HG03135 (cell line): ENCODE measurements around the gene DEDD2.

Experiments
- ATAC-seq: cut with Tn5 transposase; IDR thresholded peaks from one replicate; pipeline ENCODE4 v1.9.1; 2021; ENCODE audit warnings: mild to moderate bottlenecking, moderate library complexity; ENCODE audit not compliant: unreplicated experiment

The DEDD2 gene

DNA sequence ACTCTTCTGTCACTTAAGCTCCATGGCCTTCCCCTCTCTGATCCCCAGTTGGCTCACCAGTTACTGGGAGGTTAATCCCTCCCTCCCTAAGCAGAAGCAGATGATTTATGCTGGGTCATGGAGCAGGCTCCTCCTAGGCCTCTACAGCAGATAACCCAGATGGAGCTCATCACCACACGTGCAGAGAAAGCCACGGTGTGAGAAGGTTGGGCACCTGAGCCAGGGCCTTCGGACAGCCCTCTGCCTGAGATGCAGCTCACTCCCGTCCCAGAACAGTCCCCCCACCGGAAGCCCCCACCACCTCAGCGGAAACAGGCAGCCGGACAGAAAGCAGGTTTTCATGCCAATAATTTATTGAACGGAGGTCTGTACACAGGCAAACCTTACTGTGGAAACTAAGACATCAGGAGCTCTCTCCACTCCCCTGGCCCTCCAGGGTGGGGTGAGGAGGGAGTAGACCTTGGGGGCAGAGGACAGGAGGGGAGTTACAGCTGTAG lies 12.4 kb upstream of the DEDD2 start:
- ATAC-seq = no peak

DNA sequence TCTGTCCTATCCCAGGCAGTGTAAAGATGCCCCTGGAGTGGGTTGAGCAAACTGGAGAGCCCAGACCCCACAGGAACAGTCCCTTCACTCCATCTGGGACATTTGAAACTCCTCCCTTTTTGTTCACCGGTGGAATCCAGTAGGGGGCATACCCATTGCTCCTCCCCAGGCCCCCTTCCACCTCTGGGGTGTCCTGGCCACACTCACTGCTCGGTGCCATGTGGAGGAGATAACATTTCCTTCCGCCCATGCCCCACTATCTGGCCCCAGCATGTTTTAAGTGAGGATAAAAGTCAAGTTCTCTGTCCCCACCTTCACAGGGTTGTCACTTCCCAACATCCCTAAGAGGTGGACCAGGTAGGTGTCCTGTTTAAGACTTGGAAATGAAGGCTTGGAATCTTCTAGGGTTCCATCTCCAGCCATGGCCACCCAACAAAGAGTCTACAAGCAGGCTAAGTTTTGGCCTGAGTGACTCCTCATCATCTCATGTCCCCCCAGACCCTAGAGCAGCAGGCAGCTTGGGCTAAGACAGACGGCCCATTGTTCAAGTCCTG lies 11.9 kb upstream of the DEDD2 start:
- ATAC-seq = no peak

DNA sequence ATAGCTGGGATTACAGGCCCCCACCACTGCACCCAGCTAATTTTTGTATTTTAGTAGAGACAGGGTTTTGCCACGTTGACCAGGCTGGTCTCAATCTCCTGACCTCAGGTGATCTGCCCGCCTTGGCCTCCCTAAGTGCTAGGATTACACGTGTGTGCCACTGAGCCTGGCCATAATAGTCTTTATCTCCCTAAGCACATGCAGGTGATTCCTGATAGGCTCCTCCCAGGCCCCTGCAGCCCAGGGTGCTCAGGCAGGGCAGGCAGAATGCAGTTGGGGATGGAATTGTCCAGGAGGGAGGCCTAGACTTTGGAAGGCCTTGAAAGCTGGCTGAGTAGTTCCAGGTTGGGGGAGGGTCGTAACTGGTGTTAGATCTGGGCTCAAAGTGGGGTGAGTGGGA lies 11.2 kb upstream of the DEDD2 start:
- no peak for ATAC-seq

DNA sequence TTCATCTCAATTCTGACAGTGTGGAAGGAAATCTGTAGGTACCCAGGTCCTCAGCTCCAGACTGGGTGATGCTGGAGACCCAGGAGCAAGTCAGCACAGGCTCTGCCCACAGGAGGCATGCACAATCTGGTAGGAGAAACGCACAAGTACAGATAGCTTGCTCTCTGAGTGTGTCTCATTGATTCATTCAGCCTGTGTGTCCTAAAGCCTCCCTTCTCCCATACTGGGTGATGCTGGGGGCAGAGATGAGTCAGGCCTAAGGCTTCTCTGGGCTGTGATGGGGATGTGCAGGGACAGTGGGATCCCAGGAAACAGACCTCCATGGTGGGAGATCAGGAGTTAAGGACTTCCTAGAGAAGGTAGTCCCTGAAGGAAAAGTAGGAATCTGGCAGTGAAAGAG lies 9.4 kb upstream of the DEDD2 start:
- no peak for ATAC-seq

DNA sequence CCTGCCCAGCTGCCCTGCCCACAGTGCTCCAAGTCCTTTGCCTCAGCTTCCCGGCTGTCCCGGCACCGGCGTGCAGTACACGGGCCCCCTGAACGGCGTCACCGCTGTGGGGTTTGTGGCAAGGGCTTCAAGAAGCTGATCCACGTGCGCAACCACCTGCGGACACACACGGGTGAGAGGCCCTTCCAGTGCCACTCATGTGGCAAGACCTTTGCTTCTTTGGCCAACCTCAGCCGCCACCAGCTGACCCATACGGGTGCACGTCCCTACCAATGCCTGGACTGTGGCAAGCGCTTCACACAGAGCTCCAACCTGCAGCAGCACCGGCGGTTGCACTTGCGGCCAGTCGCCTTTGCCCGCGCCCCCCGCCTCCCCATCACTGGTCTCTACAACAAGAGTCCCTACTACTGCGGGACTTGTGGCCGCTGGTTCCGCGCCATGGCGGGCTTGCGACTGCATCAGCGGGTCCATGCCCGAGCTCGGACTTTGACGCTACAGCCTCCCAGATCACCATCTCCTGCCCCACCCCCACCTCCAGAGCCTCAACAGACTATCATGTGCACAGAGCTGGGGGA lies 8.3 kb upstream of the DEDD2 start:
- ATAC-seq = no peak

DNA sequence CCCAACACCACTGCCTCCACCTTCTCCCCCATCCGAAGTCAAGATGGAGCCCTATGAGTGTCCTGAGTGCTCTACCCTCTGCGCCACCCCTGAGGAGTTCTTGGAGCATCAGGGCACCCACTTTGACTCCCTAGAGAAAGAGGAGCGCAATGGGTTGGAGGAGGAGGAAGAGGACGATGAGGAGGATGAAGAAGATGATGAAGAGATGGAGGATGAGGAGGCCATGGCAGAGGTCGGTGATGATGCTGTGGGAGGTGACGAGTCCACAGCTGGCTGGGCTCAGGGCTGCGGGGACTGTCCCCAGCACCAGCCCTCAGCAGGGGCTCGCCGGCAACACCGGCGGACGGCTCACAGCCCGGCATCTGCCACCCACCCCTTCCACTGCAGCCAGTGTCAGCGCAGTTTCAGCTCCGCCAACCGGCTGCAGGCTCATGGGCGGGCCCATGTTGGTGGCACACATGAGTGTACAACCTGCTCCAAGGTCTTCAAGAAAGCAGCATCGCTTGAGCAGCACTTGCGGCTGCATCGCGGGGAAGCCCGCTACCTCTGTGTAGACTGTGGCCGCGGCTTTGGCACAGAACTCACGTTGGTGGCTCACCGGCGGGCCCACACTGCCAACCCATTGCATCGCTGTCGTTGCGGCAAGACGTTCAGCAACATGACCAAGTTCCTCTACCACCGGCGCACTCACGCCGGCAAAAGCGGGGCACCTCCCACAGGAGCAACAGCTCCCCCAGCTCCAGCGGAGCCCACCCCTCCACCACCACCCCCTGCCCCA lies 7.7 kb upstream of the DEDD2 start:
- no peak for ATAC-seq

DNA sequence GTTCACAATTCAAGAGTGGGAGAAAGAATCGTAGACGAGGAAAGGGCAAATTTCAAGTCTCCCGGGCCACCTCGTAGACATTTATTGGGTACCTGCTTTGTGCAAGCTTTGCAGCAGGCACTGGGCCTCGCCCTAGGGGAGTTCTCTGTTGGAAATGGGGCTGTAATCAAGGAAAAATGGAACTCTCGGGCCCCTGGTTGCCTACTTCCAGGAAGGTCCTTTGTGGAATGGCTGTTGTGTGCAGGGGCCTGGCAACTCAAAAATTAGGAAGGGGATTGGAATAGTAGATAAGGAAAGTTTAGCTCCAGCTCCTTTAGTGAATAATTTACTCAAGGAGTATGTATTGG lies 3.2 kb upstream of the DEDD2 start:
- no peak for ATAC-seq

DNA sequence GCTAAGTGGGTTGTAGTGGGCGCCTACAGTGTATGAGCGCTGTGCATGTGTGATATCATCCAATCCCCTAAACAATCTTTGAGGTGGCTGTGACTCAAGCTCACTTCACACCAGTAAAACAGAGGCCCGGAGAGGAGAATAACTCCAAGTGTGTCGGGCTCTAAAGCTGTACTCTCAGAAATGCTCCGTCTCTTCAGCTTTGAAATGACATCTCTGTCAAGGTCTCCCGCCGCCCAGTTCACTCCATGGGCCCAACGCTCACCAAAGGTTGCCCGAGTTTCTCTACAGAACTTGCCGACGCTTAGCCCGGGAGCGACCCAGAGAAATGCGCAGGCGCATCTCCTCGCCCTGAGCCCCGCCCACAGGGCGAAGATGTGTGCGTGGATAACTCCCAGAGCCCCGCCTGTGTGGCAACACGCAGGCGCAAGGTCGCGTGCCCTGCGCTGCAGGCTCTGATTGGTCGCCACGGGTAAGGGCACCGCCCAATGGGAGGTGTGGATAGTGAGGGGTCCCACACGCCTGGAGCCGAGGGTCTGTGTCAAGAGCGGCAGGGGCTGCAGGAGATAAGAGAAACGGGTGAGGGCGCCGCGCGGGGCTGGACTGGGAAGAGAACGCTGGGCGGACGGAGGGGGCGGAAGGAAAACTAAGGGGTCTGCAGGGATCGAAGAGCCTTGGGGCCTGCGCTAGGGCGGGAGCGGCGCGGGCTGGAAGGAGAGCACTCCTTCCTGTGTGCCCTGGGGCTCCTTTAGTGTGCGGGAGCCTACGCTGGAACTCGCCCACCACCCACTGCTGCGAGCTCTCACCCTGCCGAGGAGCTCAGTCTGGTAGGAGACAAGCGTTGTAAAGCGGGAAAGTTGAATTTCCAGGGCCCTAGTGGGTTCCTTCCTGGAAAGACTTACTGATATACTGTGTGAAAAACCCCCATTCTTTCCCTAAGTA lies 2.6 kb upstream of the DEDD2 start, which contains the start of gene ZNF526:
ZNF526 (plus strand) TSS at position 501 of the 939 bp plus-strand sequence. CDS start 4,092 bp downstream, outside the sequence.
- peak; percentile 60 for ATAC-seq

DNA sequence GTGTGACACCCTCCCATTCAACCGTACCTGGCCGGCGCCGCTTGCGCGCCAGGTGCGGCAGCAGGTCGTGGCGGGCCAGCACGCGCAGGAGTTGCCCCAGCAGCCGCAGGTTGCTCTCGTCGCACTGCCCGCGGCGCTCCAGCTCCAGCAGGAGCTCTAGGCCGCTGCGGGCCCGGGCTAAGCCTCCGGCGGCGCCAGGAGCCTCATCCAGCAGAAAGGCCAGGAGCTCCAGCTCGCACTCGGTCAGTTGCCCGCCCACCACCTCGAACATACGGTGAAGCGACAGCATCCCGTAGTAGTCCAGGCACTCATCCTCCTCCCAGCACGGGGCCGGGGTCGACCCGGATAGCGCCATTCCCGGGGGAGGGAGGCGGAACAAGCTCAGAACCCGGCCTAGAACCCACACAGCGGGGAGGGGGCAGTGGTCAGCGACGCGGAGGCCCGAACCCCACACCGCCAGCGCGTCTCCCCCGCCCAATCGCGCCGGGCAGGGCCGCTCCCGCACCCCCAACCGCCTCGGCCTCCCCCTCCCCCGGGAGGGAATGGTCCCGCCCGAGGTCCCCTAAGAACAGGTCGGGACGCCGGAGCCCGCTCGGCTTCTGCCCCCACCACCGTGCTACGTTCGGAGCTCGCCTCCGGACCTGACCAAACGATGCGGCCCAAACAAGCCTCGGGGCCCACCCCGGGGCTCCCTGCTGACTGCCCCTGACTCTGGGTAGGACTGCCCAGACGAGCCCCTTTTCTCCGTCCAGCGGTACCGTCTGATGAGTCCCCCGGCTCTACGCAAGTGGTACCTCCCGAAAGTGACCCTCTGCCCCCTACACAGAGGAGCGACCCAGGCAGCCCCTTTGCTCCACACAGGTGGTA lies 591 bp downstream of the DEDD2 start:
- ATAC-seq = peak; percentile 7

DNA sequence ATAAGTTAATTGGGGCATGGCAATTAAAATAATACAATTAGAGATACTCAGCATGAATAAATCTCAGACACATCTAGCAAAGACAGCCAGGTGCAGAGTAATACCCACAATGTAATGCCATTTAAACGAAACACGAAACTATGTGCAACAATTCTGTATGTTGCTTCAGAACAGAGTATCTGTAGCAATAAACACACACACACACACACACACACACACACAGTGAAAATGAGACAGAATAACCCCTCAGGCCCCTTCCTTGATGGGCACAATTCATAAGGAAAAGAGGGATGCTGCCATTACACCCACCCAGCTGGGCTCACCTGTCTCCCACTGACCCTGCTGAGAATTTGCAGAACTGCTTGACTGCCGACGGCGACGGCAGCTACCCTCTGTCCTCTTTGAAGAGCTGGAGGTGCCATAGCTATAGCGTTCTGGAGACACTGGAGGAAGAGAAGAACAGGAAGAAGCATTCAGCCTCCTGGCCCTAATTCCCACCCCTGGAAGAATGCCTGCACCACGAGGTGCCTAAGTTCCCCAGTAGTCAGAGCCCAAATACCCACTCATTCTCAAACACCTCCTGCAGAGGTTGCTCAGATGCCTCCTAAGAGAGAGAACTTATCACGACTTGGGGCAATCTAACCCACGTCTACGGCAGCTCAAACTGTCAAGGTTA lies 2.5 kb downstream of the DEDD2 start:
- no peak for ATAC-seq

DNA sequence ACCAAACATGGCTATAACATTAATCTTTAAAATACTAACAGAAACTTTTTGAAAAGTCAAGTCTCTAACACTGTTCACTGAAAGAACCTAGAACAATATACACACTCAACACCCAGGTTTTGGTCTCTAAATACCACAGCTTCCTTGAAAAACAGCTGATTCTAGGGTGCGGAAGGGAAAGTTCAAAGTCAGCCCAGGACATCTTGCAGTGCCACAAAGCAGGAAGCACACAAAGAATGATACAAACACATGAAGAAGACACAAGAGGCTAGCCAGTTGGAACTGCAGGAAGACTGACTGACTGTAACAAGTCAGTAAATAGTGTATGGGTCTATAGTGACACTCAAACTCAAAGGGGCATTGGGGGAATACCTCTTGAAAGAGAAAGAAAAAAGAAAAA lies 4.6 kb downstream of the DEDD2 start:
- no peak for ATAC-seq

DNA sequence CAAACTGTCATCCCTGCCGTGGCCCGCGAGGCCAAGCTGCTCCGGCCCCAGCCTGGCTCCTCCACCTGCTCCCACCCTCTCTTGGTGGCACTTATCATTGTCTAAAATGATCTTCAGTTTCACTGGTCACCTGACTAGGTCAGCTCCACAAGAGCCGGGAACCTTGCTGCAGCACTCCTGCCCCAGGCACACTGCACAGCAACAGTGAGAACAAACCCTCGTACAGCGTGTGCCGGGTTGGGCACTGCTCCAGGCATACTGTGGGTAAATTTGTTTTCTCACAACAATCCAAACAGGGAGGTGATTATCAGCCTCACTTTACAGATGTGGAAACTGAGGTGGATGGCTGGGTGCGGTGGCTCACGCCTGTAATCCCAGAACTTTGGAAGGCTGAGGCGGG lies 8.9 kb downstream of the DEDD2 start:
- ATAC-seq = no peak

DNA sequence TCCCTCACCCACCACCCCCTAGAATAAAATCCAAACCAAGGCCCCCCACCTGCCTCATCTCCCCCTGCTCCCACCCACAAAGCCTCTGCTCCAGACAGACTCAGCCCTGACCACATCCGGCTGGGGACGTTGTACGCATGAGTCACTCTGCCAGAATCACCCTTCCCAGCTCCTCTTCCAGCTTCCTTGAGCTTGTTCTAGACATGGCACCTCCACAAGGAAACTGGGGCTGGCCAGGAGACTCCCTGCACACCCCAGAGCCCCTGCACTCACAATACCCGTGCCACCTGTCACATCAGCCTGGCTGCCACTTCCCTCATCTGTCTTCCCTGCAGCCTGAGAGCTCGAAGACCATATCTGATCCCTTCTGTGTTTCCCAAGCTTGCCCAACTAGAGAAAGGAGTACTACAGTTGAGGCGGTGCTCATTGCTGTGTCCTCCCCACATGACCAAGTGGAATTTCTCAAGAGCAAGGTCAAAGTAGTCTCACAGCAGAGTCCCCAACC lies 9.7 kb downstream of the DEDD2 start:
- ATAC-seq = no peak

DNA sequence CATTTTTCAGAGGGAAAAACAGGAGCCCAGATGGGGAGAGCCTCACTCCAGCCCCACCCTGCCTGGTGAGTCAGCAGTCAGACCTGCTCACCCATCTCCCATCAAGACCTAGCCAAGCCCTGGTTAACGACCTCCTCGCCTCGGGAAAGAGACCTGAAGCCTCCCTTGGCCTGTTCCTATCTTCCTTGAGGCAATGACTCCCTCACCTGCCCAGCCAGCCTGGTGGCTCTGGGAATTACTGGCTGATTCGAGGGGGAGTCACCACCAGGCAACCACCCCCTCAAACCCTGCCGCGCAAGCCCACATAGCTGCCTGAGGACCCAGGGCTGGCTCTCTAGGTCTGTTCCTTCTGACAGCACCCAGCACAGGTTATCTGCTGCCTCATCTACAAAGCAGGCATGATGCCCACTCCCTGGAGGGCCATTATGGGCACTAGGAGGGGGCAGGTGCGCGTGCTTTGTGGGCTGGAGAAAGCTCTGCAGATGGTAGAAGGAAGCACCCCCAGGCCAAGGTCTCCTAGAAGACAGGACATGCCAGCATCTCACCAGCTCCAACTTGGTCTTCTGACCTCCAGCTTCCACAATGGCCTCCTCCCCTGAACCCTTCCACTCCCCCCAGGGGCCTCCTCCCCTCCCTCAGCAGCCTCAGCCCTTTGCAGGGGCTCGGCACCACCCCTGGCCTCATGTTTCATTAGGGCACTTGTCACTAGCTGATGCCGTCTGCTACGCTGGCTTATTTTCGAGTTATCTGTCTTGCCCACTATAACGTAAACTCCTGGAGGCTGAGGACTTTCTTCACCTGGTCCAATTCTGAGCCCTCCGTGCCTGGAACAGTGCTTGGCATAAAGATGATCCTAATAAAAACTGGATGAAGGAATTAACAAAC lies 10.4 kb downstream of the DEDD2 start:
- no peak for ATAC-seq

DNA sequence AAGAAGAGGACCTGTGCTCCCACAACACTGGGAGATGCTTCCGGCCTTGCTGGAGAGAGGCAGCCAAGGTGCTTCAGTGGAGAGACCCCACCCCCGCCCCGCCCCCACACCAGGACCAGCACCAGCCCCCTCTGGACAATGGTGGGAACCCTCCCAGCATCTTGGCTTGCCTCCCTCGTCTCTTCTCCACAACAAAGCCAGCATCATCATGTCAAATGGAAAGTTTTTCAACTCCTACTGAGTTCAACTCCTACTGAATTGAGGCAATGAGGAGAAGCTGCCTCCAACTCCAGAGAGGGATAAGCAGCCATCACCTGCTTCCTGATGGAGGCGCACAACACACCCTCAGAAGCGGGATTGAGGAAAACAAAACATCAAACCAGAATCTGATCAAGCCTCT lies 12.8 kb downstream of the DEDD2 start:
- ATAC-seq = no peak

DNA sequence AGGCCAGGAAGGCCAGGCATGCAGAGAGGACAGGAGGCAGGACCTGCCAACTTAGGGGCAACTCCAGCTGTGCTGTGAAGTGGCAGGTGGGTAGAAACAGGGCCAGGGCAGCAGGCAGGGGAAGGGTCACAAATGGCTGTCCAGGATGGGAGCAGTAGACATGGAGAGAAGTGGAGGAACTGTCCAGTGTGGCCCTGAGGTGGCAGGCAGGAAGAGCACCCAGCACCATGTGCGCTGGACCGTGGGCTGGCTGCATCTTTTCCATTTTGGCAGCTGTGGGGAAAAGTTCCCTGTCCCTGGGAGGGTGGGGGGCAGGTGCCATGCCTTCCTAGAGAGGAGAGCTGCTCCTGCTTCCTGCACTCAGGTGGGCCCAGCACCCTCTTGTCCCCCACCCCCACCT lies 13.8 kb downstream of the DEDD2 start:
- no peak for ATAC-seq

DNA sequence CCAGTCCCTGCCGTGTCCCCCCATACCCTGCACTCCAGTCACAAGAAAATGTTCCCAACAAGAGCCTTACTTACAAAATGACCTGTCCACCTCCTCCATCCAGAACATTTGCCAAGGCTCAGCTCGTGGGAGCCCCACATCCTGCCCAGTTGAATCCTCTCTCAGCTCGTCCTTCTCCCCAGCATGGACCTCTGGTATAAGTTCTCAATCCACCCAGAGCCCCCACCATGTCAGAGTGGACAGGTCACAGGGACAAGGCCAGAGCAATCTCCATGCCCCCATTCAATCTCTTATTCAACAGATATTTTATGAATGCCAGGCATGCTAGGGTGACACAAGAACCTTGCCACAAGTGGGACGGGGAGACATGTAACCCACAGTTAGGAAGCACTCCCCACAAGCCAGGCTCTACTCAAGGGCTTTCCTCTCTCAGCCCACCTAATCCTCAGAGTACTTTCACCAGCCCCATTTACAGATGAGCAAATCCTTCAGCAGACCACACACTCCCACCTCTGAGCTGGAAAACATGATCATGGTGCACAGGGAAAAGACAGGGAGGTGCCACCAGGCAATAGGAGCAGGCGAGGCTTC lies 15.1 kb downstream of the DEDD2 start:
- ATAC-seq = no peak
